HG03103 (cell line): Measurements from ENCODE around the gene FLNC.

Experiments
- ATAC-seq: cut with Tn5 transposase; IDR thresholded peaks from one replicate; pipeline ENCODE4 v1.9.1; 2021; ENCODE audit warnings: low read depth; ENCODE audit not compliant: unreplicated experiment

Gene FLNC

DNA sequence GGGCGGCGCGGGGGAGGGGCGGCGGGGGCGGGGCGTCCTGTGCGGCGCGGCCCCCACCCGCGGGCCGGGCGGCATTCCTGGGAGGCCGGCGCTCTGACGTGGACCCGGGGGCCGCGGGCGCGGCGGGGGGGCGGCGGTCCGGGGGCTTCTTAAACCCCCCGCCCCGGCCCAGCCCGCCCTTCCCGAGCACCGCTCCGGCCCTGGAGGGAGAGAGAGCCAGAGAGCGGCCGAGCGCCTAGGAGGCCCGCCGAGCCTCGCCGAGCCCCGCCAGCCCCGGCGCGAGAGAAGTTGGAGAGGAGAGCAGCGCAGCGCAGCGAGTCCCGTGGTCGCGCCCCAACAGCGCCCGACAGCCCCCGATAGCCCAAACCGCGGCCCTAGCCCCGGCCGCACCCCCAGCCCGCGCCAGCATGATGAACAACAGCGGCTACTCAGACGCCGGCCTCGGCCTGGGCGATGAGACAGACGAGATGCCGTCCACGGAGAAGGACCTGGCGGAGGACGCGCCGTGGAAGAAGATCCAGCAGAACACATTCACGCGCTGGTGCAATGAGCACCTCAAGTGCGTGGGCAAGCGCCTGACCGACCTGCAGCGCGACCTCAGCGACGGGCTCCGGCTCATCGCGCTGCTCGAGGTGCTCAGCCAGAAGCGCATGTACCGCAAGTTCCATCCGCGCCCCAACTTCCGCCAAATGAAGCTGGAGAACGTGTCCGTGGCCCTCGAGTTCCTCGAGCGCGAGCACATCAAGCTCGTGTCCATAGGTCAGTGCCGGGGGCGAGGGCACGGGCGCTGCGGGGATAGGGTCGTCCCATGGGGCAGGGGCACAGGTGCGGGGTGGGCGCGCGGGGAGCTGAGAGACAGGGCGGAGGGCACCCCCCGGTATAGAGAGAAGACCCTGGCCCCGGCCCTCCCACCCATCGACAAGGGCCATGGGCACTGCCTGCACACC is at the start of gene FLNC:
Gene FLNC, plus strand, starts transcription at position 176 of the 947 bp plus-strand sequence. Its CDS starts 232 bp downstream, at position 408.
- ATAC-seq, result no peak

GRCh38 chr7:128781126-128781525 is 49.1 kb upstream of the FLNC start:
- no peak for ATAC-seq

DNA sequence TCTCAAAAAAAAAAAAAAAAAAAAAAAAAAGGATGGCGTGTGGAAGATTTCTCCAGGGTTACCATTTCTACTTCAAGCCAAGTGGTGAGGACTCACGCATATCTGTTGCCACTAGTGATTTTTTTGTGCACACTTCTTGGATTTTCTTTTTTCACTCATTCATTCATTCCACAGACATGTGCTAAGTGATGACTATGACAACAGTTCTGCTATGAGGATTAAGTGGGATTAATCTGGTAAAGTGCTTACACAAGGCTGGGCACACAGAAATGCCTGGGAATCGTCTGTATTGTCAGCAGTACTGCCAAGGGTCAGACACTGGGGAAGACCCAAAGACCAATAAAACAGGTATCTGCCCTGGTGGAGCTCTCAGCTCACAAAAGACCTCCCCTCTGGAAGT is 48.4 kb upstream of the FLNC start:
- no peak for ATAC-seq

GRCh38 chr7:128783143-128783861 is 46.9 kb upstream of the FLNC start:
- no peak for ATAC-seq

DNA sequence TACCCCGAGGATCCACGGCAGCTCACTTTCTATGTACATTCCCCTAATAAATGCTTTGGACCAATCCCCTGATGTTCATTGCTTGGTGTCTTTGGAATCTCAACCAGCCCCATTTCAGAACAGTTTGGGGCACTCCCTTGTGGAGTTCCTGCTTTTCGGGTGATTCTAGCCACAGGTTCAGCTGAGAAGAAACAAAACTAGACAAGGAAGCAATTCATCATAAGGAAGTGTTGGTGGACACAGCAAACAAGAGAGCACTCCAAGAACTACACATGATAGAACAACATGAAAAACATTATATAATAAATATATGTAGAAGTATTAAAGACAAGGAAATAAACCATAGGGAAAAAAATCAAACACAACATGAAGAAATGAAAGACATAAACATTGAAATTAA is 44.5 kb upstream of the FLNC start:
- ATAC-seq, result no peak

GRCh38 chr7:128788446-128789412 is 41.5 kb upstream of the FLNC start:
- ATAC-seq, result no peak

- no peak for ATAC-seq
Measured at GRCh38 chr7:128790315-128791041, 39.7 kb upstream of the FLNC start.

- ATAC-seq, result peak; percentile 78
Measured at GRCh38 chr7:128791121-128791971, 38.9 kb upstream of the FLNC start, which contains the start of gene CCDC136. Gene CCDC136, plus strand, starts transcription at chr7:128791968. Its CDS starts 444 bp downstream, at chr7:128792412.

- ATAC-seq, result no peak
Measured at GRCh38 chr7:128791972-128792327, 38.3 kb upstream of the FLNC start.

DNA sequence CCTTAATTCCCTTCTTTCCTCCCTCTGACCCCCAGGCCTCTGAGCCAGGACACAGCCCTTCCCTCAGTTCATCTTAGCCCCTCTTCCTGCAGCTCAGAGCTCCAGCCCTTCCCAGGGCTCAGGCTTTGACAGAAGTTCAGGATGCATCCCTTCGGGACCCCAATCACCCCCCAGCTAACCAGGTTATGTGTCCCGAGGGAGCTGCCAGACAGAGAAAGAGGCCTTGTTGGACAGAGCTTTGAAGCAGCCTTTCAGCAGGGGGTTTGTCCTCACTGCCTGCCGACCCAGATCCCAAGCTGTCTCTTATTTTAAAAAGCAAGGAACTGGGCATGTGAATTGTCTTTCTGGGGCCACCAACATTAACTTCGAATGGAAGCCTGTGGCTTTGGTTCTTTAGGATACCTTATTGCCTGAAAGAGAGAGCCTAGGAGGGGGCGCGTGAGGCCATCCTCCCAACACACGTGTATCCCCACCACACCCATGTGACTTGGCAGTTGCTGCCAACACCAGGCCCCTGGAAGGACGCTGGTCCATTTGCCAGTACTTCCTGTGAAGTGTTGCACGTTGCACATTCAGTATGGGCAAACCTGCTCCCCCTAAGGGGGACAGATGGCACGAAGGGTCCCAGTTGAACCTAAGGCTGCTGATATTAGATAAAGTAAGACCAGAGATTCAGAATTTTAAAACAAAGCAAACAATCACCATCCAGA is 37.6 kb upstream of the FLNC start:
- no peak for ATAC-seq

DNA sequence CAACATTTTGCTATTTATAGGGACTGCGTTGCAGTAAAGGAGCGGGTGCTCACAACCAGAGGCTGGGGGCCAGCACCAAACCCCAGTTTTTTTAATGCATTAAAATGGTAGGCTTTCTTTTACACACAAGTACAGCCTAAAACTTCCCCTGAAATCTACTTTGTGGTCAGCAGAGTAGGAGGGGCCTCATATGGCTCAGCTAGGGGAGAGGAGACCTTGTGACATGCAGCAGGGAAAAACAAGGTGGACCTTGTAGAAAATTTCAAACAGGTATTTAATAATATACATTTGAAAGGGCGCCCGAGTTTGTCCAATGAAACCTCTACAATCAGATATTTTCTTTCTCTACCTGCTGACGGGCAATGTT is 37.0 kb upstream of the FLNC start:
- ATAC-seq, result no peak

DNA sequence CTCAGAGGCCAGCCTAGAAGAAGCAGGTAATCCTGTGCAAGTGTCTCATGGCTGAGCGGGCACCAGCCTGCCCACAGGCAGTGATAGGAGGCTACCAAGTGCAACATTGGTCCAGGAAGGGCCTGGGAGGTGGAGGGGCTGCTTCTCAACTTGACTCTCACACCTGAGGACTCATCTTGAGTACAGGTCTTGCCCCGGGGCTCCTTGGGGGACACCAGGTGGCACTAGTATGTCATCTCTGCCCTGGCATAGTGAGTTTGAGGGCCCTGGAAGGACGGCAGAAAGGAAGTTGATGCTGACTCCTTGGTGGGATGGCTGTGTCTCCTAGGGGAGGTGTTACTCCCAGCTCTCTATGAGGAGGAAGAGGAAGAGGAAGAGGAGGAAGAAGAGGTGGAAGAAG is 36.2 kb upstream of the FLNC start:
- no peak for ATAC-seq

- no peak for ATAC-seq
Measured at GRCh38 chr7:128794436-128794835, 35.8 kb upstream of the FLNC start.

GRCh38 chr7:128795129-128795528 is 35.1 kb upstream of the FLNC start:
- ATAC-seq, result no peak

DNA sequence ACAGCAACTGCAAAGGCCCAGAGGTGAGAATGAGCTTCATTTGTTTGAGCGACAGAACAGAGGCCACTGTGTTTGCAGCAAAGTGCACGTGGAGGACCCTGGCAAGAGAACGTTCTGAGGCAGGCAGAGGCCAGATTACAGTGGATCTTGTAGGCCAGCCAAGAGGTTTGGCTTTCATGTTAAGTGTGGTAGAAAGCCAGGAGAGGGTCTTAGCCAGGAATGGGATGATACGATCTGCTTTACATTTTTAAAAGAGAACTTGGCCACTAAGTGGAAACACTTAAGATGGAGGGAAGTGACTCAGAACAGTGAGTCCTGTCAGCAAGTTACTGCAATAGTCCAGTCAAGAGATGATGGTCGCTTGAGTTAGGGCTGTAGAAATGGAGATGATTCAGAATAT is 33.9 kb upstream of the FLNC start:
- no peak for ATAC-seq

DNA sequence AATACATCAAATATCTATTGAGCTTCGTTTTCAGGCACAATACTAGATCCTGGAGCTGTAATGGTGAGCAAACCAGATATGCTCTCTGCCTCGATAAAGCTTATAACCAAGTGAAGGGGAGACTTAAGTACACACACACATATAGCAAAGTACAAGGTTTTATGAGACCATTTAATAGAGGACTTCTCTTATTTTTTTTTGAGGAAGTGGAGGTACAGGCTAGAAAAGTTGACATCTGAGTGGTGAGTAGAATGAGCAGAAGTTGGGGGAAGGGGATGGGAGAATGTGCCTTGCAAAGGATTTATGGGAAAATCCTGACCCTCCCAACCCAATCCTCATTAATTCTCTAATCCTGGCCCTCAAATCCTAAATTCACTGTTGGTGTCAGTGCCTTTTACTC is 30.8 kb upstream of the FLNC start:
- no peak for ATAC-seq

DNA sequence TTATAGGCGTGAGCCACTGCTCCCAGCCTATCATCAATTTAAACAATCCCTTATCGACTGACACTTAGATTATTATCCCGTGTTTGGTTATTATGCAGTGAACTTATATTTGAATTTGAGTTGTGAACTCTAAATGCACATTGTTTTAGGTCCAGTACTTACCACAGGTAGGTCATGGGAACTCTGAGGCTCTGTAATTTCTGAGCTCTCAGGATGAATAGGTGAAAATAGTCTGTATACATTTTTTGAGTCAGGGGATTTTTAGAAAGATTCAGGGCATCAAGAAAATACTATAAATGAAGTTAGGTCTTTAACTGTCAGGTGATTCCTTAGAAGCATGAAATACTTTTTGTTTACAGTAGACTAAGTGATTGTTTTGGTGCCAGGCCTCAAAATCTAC is 29.6 kb upstream of the FLNC start:
- no peak for ATAC-seq

DNA sequence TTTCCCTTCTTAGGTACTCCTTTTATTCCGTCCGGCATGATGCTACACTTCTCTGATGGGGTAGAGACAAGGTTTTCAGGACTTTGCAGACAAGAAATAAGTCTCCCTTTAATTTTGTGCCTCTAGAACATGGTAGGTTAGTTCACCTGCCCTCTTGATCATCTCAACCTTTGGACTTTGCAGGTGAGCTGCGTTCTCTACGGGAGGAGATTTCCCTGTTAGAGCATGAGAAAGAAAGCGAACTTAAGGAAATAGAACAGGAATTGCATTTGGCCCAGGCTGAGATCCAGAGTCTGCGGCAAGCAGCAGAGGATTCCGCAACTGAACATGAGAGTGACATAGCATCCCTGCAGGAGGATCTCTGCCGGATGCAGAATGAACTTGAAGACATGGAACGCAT is 29.2 kb upstream of the FLNC start:
- no peak for ATAC-seq
